GM20000 (cell line): ENCODE data around the gene FOXF2.

Experiments
- DNase-seq: peaks from one replicate; pipeline ENCODE4 v3.0.0; 2012; ENCODE audit warnings: low spot score
- TF ChIP-seq, protein P1 (sequence below): IDR thresholded peaks from 2 replicates; pipeline ENCODE4 v1.5.1; 2012; ENCODE audit warnings: mild to moderate bottlenecking, control low read depth; ENCODE audit errors: extremely low read depth, missing control alignments

Gene FOXF2

DNA sequence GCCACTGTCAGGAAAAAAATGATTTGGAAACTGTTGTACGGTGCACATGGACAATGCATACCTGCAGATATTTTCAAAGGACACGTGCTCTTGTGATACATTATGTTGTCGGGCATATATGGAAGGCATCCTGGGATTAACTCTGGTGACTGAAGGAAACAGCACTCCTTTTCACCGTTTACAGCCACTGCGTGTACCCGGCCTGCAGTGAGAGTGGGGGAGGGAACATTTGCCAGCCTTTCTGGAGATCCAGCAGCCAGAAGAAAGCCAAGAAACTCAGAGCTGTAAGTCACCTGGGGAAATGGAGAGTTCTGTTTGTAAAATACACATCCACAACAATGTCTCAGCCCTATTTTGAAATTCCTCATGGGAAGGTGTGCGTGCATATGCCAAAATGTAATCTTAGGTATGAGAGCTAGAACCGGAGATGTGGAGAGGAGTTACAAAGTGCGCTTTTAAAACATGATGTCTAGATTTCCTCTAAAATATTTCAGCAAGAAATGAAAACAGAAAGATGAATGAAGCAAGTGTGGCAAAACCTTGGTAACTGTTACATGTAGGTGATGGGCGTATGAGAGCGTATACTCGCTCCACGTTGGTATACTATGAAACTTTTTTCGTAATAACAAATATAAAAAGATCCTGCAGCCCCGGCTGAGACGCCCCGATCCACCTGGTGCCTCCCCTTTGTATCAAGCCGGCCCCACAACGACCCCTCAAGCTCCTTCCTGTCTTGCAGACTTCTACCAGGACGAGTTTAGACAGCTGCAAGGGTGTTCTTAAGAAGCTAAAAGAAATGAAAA, 8.6 kb upstream of the FOXF2 start:
- TF ChIP-seq, protein P1, sequence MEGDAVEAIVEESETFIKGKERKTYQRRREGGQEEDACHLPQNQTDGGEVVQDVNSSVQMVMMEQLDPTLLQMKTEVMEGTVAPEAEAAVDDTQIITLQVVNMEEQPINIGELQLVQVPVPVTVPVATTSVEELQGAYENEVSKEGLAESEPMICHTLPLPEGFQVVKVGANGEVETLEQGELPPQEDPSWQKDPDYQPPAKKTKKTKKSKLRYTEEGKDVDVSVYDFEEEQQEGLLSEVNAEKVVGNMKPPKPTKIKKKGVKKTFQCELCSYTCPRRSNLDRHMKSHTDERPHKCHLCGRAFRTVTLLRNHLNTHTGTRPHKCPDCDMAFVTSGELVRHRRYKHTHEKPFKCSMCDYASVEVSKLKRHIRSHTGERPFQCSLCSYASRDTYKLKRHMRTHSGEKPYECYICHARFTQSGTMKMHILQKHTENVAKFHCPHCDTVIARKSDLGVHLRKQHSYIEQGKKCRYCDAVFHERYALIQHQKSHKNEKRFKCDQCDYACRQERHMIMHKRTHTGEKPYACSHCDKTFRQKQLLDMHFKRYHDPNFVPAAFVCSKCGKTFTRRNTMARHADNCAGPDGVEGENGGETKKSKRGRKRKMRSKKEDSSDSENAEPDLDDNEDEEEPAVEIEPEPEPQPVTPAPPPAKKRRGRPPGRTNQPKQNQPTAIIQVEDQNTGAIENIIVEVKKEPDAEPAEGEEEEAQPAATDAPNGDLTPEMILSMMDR: no peak
- no peak for DNase-seq

DNA sequence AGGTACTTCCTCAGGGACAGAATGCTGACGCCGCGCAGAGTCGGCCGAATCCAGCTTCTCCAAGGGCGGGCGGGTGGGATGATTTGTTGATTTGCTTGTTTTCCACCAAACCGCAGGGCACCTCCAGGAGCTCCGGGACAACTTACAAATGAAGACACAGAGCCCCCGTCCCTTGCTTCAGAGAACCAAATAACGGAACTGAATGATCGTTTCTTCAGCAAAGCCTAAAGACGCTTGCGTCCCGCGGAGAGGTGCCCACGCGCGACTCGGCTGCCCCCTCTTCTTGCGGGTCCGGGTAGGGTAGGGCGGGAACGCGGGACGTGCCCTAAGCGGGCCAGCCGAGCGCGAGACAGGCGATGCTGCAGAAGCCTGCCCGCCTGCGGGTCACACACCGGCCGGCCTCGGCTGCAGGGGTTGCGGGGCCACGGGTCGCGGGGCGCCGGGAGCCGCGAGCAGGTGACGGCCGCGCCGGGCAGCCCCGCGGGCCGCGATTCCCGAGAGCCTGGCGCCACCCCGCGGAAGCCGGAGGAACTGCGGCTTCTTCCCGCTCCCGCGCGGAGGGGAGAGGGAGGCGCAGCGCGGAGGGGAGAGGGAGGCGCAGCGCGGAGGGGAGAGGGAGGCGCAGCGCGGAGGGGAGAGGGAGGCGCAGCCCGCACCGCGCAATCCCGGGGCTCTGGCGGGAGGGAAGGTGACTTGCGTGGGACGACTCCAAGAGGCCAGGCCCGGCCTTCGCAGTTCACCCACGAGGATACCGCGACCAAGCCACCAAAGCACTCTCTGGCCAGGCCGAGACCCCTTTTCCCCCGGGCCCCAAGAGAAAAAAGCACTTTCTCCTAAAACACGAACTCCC, 7.7 kb upstream of the FOXF2 start:
- TF ChIP-seq, protein P1: peak; percentile 94
- peak; percentile 86 for DNase-seq

DNA sequence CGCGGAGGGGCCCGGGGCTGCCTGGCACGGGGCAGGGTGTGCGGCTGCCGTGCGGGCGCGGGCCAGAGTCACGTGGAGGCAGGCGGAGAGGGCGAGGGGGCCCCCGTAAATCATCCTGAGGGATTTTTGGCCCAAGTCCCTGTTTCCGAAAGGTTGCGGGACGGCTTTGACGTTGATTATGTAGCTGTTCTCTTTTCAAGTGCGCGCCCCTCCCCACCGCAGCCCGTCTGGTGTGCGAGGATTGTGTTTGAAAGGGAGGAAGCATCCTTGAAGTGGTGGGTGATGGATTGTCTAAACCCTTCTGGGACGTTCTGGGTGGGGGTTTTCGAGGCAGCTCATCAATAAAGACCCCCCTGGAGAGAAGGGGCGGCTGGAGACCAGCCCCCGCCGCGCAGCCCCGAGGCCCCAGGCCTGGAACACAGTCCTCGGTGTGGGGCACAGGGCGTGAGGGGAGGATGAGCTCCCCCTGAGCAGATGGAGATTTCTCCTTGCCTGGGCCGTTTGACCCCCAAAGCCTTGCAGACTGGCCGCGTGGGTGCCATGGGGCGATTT, 7.0 kb upstream of the FOXF2 start:
- no peak for DNase-seq
- TF ChIP-seq, protein P1: no peak

DNA sequence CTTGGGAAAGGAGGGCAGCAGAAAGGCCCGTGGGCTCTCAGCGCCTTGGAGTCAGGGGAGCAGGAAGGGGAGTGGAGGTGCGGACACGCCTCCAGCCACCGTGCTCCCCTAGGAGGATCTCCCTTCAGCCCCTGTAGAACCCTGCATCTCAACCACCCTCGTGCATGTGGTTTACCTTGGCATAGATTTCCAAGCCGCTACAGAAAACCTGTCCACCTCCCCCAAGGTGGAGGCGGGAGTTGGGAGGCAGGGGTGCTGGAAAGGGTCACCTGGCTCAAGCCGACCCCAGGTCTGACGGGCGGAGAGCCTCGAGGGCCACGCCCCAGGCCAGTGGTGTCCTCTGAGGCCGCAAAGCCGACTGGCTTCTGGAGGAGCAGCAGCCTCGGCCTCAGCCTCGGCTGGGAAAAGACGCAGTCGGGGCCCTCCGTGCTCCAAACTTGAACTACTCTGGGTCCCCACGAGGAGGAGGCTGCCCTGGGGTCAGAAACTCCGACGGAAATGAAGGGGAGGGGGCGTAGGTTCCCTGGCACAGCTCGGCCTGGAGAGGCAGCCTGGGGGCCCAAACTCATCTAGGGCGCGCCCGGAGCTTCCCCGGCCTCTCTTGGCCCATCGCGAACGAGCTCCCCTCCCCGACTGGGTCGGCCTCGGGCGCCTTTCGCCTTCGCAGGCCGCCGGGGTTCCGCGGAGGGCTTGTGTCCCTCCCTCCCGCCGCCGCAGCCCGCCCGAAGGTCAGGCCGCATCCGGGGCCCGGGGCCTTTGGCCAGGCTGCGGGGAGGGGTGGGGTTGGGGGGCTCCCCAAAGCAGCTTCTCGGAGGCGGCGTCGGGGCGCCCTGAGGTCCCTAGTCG, 6.3 kb upstream of the FOXF2 start:
- DNase-seq: peak; percentile 34
- TF ChIP-seq, protein P1: no peak

DNA sequence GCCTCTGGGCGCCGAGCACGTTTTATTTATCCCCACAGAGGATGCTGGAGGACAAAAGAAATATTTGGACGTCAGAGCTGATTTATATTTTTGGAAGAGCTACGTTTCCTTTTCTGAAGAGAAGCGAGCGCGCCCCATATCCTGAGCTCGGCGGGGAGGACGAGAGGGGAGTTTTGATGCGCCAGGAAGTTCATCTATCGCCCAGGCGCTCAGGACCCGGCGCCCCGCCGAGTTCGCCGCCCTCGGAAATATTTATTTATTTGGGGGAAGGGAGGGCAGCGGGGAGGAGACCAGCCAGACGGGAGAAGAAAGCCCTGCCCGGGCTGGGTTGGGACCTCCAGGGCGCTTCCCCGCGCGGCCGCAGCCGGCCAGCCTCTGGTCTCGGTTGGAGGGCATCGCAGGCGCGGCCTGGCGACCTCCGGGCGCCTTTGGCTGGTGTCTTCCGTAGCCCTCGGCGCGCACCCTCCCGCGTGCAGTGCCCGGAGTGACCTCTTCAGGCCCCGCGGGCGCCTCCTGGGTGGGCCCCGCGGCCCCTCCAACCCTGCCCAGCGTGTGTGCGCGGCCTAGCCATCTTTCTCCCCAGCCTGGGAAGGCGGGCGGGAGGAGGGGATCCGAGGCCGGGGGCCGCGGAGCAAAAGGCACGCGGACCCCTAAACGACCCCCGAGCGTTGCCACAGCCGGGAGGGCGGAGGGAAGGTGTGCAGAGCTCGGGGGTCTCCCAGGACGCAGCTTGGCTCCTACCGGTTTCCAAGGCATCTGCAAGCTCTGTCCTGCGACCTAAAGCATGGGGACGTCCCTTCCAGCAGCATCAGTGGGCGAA, 5.4 kb upstream of the FOXF2 start:
- TF ChIP-seq, protein P1: no peak
- DNase-seq: peak; percentile 31

DNA sequence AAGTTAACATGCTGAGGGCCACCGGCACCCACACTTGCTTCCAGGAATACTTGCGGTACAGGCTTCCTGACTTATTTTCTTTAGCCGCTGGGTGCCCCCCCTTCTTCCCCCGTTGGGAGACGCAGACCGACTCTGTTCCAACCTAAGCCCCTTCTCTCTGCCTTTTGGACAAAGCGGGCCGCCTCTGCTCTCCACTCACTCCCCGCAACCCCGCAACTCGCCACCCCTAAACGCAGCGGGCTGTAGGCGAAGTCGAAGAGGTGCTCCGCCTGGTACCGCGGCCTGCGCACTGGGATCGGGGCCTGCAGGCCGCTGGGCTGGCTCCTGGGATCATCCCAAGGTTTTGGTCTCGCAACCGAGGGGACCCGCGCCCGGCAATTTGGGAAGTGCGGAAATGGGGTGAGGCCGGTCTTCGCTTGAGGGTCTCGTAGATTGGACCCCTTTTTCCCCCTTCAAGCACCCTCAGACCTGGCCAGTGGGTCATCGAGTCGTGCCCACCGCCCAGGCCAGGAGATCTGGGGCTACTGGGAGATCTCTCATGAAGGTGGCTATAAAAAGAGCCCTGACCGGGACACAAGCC, 4.7 kb upstream of the FOXF2 start:
- TF ChIP-seq, protein P1: no peak
- no peak for DNase-seq
